DMS 273 (cell line): ENCODE measurements around the gene WDR77.

Experiments
- DNase-seq: peaks from one replicate; lab custom pipeline; 2025; ENCODE audit not compliant: unreplicated experiment; lab: John Stamatoyannopoulos, UW

Gene WDR77

DNA sequence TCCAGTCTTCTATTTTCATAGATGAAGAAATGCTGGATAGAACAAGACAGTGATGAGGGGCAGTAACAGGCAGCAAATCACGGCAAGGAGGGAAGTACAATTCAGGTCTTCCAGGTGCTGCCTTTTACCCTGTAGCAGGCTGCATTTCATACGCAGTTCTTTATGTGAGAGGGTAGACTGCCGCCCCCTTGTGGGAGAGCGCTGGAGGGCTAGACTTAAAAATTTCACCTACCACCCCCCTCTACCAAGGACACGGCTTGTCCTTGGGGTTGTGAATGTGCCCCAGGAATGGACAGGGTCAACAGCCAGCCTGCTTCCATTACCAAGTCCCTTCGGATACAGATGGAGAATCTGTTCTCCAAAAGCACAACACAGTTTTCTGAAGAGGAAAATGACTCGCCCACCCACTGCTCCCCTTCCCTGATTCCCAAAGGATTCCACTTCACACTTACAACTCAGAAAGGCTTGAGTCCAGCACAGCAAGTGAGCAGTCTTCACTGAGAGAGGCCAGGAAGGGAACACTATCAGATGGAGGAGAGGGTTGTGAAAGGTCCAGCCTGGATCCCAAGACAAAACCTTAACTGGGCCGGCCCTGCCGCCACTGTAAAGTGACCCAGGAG lies 7.4 kb downstream of the WDR77 start:
- peak; percentile 50 for DNase-seq

DNA sequence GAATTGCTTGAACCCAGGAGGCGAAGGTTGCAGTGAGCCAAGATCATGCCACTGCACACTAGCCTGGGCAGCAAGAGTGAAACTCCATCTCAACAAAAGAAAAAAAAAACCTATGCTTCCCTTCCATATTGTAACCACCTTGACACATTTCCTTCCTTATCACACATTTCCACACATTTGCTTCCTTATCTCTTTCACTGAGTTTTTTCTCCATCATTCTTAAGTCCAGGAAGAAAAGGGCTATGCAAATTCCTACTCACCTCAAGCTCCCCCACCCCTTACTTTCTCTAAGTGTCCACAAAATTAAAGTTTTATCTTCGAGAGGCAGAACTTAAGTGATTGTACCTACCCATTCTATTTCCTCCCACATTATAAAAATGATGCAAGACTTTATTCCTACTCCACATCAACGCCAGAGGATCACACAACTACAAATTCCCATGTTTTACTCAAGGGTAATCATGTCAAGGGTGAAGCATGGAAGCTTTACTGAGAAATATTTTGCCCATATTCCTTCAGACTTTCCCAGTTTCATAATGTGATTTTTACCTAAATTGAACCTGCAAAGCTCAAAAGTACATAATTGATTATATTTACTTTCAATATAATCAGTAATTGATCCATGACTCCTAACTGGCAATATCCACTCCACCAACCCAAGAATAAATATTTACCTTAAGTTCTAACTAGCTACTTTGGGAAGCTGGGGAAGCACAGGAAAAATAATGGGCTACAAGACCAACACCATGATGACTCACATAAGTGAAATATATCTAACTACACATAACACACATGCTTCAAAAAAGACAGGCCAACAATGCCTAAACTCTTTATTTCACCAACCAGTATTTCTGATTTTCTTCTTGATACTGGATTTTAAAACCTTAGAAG lies 9.3 kb downstream of the WDR77 start:
- DNase-seq, result no peak

DNA sequence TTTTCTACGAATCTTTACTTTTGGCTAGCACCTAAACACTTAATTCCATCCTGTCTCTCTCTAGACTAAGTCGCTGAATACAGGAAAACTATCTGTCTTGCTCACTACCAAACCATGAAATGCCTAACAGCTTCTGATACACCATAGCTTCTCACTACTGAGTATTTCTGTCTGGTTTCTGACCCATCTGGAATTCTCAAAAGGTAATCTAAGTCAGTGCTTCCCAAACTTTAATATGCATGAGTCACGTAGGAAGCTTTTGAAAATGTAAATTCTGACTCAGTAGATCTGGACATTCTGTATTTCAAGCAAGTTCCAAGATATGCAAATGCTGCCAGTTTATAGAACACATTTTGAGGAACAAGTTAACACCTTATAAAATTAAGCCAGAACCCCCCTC lies 12.3 kb downstream of the WDR77 start:
- no peak for DNase-seq

DNA sequence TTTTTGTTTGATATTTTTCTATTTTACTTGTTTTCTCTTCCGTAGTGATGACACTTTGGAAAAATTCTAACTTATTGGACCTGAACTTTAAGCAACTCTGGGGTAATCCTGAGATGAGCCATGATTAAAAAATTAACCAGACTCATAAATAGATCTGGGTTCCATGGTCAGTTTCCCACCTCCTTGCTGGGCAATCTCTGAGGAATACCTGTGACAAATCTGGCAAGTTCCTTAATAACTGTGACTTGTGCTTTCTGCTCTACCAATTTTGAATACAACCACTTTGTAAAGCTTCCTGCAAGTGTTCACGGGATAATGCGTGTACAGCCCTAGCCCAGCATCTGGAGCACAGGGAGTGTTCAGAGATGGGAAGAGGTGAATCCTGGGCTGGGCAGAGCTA lies 24.8 kb downstream of the WDR77 start:
- no peak for DNase-seq

DNA sequence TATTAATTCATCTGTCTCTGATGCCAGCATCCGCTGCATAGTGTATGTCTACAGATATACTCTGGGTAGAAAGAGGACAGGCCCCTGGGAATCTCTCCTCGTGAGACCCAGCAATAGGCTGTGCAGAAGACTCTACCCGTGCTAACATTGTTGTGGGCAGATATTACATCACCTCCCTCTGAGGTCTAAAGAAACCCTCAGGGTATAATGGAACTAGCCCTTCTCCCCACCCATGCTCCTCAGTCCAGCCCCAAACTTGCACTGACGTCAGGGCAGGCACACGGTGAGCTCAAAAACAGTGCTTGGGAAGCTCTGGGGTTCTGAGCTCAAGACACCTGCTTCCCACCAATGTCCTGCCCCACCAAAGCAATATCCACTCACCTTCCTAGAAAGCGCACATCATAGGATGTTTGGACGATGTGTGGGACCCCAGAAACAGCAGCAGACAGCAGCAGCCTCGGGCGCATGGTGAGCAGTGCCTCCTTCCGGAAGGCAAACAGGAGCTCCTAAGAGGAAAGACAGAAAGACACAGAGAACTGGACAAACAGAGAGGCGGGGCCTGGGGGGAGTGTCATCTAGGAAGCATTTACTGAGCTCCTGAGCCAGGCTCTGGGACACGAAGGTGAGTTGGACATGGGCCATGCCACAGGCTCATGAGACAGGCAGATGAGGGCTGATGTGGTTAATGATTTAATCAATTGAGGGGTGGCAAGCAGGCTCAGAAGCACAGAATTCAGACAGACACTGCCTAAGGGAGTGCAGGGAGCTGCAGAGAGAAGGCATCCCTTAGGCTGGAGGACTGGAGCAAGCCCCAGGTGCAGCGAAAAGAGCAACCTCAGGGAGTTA lies 26.3 kb downstream of the WDR77 start:
- no peak for DNase-seq

DNA sequence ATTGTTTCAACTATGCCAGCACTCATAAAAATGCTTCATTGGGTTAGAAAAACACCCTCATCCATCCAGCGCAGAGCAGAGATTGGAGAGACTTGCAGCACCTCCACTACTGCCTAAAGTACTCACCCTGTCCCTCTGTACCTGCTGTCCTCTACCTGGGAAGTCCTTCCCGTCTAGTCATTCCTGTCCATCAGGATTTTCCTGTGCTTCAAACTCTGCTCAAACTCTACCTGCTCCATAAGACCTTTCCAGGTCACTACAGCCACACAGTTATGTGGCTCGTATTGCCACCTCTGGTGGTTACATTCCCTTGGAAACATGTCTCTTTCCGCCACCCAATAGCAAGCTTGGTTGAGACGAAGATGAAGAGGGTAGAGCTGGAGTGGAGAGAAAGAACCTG lies 28.7 kb downstream of the WDR77 start:
- DNase-seq, result no peak

DNA sequence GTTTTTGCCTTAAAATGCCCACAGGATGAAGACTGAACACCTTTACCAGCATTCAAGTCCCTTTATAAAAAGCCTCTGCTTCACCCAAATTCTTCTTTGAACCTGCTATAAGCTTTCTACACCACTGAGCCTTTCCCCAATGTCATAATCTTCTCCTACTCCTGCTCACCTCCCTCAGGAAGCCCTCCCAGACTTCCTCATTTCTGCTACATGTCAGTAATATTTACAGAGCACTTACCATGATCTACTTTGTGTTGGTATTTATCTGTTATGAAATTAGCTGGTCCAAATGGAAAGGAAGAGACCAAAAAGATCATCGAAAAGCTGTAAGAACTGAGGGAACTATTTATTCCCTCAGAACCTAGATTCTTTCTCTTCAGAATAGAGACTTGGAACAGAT lies 30.0 kb downstream of the WDR77 start:
- DNase-seq, result no peak

DNA sequence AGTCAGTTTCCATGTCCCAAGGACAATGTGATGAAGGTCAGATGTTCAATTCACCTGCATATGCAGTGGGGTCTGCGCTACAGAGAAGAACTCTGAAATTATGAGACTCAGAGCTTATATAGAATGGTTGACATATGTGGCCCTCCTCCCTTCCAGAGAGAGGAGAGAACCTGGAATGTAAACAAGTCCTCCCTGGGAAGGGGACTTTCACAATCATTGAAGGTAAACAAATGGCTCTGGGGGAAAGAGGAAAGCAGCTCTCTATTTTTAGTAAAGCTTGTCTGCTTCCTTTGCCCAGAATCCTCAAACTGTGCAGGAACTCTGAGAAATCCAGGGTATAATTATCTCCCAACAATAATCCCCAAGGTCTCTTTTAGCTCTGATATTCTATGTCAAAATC lies 31.3 kb downstream of the WDR77 start:
- DNase-seq, result no peak

DNA sequence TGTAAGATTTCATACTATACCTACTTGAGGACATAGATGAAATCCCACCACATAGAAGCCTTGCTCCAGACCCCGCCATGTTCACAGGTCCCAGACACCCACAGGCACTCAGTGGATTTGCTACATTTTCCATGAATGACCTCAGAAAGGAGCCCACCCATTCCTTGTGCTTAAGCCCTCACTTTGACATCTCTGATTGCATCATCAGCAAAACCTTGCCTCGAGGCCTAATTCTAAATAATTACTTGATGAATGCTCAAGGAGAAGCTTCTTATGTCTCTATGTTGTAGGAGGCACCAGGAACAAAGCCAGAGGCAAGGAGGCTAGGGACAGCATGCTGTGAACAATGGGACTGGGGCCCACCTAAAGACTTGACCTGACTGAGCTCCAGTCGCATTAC lies 33.6 kb downstream of the WDR77 start:
- no peak for DNase-seq

DNA sequence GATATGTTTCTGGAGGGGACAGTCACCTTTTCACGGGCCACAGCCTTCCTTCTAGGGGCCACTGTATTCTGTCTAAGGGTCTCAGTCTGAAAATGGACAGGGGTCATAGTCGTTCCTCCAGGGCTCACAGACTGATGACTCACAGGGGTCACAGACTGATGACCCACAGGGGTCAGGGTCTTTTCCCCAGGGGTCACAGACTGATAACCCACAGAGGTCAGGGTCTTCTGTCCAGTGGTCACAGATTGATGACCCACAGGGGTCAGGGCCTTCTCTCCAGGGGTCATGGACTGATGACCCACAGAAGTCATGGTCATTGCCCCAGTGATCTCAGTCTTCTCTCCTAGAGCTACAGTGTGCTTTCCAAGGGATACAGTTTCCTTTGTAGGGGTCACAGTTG lies 34.3 kb downstream of the WDR77 start:
- DNase-seq, result no peak

DNA sequence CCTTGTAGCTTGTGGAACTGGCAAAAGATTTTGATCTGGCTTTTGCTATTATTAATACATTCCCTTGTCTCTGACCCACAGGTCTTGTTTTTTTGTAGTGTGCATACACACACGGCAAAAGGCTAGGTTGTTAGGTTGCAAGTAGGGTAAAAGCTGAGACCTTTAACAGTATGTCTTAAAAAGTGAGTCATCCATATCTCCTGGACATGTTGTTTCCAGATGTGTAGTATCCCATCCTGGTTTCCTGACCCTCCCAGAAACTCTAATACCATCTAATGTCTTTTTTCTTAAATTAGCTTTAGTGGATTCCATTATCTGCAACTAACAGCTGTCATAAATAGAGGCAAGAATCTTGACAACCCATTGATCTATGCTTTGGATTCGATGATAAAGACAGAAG lies 36.2 kb downstream of the WDR77 start:
- DNase-seq, result no peak

DNA sequence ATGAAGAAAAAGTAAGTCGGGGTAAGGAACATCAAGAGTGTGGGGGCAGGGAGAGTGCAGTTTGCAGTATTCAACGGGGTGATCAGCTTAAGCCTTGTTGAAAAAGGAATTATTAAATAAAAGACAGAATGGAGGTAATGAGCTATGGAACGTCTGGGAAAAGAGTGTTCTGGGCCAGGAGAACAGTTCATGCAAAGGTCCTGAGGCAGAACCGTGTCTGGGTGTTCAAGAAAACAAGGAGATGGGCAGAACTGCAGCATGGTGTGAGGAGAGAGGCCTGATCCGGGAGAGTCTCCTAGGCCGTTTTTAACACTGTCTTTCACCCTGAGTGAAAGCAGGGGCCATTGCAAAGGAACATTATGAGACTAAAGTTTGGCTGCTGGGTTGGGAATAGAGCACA lies 41.8 kb downstream of the WDR77 start:
- no peak for DNase-seq

DNA sequence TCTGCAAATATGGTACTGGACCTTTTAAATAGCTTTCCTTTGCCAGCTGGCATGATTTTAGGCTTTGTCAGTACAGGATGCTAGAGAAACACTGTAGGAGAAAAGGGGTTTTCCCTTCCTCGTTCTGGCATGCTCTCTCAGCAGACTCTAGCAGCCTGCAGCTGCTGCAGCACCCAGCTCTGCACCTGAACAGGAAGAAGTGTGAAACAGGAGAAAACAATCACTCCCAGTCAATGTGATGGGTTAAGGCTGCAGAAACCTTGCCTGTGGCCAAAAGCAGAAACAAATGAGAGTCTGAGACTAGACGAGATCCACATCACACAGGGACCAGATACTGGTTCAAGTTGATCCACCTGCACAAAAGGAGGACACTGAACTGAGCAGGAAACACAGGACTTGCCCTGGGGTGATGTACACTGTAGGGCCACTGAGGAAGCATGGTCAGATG lies 42.7 kb downstream of the WDR77 start:
- DNase-seq, result peak; percentile 18

DNA sequence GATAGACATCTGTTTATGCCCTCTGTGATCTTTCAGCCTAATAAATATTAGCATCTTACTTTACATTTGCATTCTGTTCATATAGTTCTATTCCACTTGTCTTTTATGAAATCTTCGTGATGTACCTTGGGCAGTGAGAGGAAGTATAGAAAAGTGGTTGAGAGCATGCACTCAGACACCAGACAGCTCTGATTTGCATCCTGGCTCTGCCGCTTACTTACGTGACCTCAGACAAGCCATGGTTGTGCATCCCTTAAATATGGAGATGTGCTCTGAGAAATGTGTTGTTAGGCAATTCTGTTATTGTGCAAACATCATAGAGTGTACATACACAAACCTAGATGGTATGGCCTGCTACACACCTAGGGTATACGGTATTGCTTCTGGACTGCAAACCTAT lies 44.5 kb downstream of the WDR77 start:
- no peak for DNase-seq

DNA sequence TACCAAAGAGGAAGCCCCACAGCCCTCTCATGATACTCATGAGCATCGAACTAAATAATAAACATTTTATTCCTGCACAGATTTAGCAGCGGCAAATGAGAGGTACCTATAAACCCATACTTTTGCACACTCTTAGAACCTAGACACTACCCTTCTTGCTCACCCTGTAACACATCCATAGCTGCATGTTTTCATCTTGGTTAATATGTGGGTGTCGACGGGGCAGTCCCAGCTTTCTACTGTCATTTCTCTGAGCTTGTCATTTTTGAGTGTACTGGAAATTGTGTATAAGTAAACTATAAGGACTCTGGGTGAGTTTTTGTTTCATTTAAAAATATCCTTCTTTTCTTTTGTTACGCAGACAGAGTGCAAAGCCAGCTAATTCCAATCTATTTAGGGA lies 47.0 kb downstream of the WDR77 start:
- DNase-seq, result no peak

DNA sequence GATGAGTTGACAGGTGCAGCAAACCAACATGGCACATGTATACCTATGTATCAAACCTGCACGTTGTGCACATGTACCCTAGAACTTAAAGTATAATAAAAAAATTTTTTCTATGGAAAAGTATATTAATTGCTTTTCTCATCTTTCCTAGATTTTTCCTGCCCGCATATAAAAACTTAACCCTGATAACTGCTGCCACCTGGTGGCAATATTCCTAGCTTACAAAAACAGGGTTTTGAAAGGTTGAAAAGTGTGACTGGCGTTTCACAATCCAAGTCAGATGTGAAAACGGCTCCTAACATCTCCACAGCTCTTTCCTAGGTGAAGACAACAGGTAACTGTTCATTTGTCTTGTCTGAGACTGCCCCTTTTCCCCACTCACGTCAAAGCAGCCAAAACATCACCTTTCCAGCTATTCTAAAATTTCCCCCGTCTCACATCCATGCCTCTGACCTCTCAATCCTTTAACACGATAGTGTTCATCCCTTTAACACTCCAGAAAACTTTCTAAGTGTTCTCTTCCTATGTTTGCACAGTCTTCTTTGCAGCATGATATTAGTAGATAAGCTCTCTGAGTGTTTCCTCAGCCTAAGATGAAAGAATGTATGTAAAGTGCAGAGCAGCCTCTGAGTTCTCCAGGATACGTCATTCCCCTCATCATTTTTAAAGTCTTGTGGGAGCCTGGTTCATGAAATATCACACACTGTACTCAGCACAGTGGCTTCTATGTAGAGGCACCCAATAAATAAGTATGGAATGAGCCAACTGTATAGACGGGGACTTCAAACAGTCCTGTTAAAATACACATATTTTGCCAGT lies 49.1 kb downstream of the WDR77 start:
- peak; percentile 73 for DNase-seq

DNA sequence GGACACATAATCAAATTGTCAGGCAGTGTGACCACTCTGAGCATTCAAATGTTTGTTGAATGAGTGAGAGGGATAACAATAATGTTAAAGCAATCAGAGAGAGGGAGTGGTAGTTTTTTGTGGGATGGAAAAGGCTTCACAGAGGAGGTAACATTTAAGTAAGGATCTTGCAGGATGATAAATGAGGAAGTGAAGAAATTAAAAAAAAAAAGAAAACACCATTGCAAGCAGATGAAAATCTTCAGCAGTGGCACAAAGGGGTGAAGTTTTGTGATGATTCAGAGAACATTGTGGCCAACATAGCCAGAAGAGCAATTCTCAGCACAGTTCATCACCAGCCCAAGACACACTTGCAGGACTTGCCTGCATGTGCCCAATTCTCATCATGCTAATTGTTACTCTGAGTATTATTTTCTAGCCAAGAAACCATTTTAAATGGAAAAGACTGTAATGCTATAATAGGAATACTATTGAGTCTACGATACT lies 56.6 kb downstream of the WDR77 start:
- DNase-seq, result no peak

DNA sequence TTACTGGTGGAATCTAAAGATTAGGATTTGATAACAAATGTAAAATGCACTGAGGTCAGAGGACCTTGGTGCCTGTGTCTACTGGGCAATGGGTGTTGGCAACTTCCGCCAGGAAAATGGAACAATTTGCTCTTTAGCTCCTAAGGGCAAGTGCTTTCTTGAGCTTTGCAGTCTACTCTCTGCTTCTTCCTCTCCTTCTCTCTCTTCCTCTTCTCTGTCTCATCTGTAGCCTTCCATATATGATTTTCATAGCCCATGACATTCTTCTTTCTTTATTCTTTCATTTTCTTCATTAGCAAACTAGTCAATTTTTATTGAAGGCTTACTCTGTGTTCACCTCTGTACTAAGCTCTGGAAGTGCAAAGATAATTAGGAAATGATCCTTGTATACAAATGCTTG lies 57.0 kb downstream of the WDR77 start:
- DNase-seq, result no peak
